Activated effector memory CD4-positive, alpha-beta T cell treated with anti-CD3 and anti-CD28 coated beads, Interleukin-2, amount 50 U/mL, for 16 hours (primary cell): ENCODE measurements around the gene FERD3L.
"Not testable (repeated sequence)": the region's sequence is repeated elsewhere in the genome, so short reads cannot be mapped to it uniquely, and the experiment has no call there.

Source experiments
- DNase-seq: peaks from one replicate; pipeline ENCODE4 v3.0.0-alpha.2; 2020

FERD3L gene, protein sequence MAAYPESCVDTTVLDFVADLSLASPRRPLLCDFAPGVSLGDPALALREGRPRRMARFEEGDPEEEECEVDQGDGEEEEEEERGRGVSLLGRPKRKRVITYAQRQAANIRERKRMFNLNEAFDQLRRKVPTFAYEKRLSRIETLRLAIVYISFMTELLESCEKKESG

GRCh38 chr7:19144661-19145433 lies at the start of gene FERD3L:
FERD3L (minus strand) TSS chr7:19145421; CDS start chr7:19145362, 59 bp downstream.
- no peak for DNase-seq

DNA sequence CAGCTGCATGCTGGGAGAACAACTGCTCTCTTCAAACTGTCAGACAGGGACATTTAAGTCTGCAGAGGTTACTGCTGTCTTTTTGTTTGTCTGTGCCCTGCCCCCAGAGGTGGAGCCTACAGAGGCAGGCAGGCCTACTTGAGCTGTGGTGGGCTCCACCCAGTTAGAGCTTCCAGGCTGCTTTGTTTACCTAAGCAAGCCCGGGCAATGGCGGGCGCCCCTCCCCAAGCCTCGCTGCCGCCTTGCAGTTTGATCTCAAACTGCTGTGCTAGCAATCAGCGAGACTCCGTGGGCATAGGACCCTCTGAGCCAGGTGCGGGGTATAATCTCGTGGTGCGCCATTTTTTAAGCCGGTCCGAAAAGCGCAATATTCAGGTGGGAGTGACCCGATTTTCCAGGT lies 49.2 kb upstream of the FERD3L start:
- not testable (repeated sequence) for DNase-seq

GRCh38 chr7:19181634-19182033 lies 36.4 kb upstream of the FERD3L start:
- no peak for DNase-seq

DNA sequence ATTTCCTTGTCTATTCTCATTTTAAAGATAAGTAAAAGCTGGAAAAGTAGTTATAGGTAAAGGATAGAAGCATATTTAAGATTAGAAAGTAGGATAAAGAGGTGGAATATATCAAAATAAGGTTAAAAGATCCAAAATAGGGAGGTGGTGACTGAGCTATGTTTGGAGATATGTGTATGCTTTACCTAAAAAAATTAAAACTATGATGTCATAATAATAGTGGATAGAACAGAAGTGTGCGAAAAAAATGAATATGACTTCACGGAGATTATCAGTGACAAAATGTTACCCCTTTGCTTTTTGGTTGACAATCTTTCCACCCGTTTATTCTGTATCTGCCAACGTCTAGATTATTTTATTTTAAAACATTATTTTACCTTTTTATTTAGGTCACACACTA lies 33.4 kb upstream of the FERD3L start:
- DNase-seq, result no peak

- no peak for DNase-seq
Observed at GRCh38 chr7:19177269-19177668, 32.0 kb upstream of the FERD3L start.

DNA sequence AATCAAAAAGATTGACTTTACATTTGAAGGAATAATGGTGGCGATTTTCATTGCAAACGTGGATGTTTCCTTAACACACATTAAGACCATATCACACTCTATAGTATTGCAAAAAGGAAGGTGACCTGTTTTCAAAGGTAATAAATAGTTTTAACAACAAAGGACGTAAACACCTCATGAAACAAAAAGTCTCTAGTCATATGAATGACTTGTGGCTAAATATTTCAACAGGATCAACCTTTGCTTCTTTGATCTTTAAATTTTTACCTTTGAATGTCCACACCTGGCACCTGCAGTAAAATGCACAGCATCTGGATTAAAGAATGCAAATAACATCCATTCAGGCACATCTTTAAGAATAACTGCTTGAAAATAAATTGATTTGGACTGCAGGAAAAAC lies 30.0 kb upstream of the FERD3L start:
- no peak for DNase-seq

DNA sequence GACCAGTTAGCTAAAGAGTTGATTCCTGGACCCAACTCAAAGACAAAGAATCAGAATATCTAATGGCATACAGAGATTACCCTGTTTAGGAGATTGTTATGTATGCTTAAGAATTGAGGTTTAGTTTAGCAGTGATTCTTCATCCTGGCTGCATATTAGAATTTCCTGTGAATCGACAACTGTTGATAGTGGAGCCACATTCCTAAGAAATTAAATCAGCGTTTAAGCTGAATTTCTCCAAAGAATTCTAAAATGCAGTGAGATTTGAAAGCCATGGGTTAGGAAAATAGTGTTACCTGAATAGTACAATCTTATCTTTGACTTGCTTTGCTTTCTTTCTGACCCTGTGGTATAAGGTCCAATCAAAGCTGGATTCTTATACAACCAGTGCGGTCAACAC lies 16.4 kb upstream of the FERD3L start:
- no peak for DNase-seq

- DNase-seq, result no peak
Observed at GRCh38 chr7:19146699-19147098, 1.5 kb upstream of the FERD3L start.

- no peak for DNase-seq
Observed at GRCh38 chr7:19145434-19146115, 354 bp upstream of the FERD3L start.

GRCh38 chr7:19143881-19144574 lies 1.2 kb downstream of the FERD3L start:
- no peak for DNase-seq

DNA sequence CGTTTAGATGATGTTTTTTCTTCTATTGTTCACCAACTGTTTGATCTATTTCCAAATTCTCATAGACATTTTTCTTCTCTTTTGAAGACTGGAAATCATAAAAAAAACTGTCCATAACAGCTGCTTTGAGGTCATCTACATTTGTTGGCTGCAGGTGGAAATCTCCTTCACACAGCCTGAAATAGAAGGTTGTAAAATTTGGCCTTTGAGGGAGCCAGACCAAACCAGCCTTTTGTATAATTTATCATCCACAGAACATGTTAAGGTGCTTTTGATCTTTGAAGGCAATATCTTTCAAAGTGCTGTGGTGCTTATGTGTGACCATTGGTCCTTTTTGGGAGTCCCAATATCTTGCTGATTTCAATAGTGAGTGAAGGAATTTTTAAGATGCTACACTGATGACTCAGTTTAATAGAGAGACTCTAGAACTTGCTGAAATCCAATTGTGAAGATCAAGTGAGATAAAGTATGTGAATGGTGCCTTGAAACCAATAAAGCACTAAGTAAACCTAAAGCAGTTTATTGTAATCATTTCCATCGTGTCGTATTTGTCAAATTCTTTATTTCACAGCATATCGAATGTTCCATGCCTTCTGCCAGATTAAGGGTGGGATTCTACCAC lies 5.4 kb downstream of the FERD3L start:
- DNase-seq, result no peak

GRCh38 chr7:19133886-19134285 lies 11.3 kb downstream of the FERD3L start:
- DNase-seq, result no peak

GRCh38 chr7:19133390-19133789 lies 11.8 kb downstream of the FERD3L start:
- DNase-seq, result no peak

GRCh38 chr7:19128856-19129255 lies 16.4 kb downstream of the FERD3L start:
- no peak for DNase-seq

DNA sequence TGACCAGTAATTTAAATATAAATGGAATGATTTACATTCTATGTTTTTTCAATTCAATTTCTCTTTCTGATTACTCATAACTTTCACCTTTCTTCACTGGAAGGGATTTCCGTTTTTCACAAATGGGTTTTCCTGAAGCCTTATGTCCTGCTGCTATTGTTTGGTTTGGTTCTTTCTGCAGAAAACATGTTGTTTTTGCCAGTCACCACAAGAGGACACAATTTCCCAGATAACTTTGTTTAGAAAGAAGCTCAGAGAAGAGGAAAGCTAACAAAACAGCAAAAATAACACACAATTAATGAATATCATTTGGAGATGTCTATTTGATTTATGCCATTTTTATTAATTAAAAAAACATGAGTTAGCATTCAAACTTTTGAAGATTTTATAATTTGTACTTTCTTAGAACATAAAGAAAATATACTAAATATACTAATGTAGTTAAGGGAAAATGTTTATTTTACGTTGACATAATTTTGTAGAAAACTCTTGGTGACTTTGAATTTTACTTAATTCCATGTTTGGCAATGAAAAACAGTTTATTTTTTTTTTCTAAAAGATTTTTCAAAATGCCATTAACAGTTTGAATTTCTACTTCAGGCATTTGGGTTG lies 23.1 kb downstream of the FERD3L start:
- DNase-seq, result no peak

DNA sequence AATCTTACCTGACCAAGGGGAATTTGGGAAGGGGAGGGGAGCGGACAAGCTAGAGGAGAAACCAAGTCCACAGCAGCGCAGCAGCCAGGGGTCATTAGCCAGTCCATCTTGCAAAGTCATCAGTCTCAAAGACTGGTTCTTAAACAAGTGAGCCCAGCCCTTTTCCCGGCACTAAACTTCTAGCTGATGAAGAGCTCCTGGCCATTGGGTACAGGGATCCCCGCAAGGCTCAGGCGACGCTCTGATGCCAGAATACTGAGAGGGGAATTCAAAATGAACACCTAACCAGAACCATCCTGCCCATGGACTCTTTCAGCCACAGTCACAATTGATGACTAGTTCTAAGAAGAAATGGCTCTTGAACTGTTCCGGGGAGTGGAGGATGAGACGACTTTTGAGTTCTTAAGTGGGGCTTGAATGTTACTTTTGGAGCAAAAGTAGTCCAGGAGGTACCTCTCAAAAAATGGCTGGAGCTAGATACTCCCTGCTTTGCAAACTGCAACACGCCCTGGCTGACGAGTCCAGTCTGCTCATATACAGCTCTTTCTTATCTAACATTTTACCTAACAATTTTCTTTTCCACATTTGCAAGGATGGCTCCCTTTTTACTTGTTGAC lies 25.2 kb downstream of the FERD3L start:
- DNase-seq, result no peak

DNA sequence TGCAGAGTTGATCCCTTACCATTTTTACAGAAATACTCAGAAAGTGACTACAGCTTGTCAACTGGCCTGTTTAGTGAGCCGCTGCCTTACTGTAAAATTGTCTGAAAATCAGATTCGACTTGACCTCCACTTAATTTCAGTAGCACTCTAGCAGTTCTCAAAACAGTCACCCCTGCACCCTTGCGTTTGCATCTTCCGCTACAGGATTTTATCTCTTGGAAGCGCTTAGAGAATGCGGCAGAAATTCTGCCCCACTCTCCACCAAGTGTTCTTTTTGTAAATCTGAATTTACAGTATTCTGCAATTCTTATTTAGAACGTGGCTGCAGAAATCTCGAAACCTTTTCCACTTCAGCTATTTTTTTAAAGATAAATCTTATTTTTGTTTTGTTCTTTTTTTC lies 25.8 kb downstream of the FERD3L start:
- no peak for DNase-seq

GRCh38 chr7:19118636-19119371 lies 26.4 kb downstream of the FERD3L start:
- DNase-seq, result no peak

- DNase-seq, result no peak
Observed at GRCh38 chr7:19117870-19118608, 27.2 kb downstream of the FERD3L start.

DNA sequence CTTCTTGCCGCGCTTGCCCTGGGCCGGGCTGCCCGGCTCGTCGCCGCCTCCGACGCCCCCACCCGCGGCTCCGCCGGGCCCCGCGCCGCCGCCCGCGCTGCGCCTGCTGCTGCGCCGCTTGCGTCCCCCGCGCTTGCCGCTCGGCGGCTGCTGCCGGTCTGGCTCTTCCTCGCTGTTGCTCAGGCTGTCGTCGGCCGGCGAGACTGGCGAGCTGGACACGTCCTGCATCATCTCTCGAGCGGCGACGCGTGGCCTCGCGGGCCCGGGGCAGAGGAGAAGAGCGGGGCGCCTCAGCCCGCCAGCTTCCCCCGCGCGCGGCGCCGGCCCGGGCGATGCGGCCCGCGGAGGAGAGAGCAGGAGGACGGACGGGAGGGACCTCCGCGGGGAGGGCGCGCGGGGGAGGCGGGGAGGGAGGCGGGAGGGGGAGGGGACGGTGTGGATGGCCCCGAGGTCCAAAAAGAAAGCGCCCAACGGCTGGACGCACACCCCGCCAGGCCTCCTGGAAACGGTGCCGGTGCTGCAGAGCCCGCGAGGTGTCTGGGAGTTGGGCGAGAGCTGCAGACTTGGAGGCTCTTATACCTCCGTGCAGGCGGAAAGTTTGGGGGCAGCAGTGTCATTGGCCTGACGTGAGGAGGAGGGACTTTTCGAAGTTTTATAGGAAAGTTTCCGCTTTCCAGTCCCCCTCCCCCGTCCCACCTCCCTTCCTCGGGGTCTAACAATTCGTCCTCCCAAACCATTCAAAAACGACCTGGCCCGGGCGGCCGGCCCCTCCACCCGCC lies 27.9 kb downstream of the FERD3L start, which contains the start of gene TWIST1:
TWIST1 (minus strand) TSS at position 546 of the 779 bp plus-strand sequence; CDS start at position 231, 315 bp downstream.
- DNase-seq, result no peak
